HepG2 (cell line): Measurements from ENCODE around the gene IL1RAP.

Experiments
- CHD2 ChIP-seq: IDR thresholded peaks from 2 replicates; pipeline ENCODE4 v1.6.1; 2011; ENCODE audit warnings: low read depth, low read length, improper control_type of control experiment
- HES4 ChIP-seq: sonication (generic); formaldehyde crosslinking; IDR thresholded peaks from 2 replicates; pipeline ENCODE4 v1.9.0; 2021; ENCODE audit warnings: mild to moderate bottlenecking, missing genetic modification reagents, borderline replicate concordance
- HNRNPUL1 ChIP-seq: fragments of 200-400 bp; formaldehyde crosslinking; IDR thresholded peaks from 2 replicates; pipeline ENCODE4 v1.6.1; 2017; ENCODE audit warnings: low read depth, mild to moderate bottlenecking, low read length, moderate library complexity
- KLF16 ChIP-seq, 2 experiments: sonication (generic) in 1 of 2; formaldehyde crosslinking in 1 of 2; IDR thresholded peaks; 2 replicates each; pipeline versions ENCODE4 v1.6.1 to v1.8.0; 2016 to 2023; ENCODE audit warnings: missing genetic modification reagents in 2 of 2, missing compliant biosample characterization in 1 of 2
- MAFF ChIP-seq: IDR thresholded peaks from 2 replicates; pipeline ENCODE4 v1.6.1; 2011; ENCODE audit warnings: low read depth, low read length, improper control_type of control experiment
- NFE2 ChIP-seq: sonication (generic); formaldehyde crosslinking; IDR thresholded peaks from 2 replicates; pipeline ENCODE4 v1.4.0; 2020; ENCODE audit warnings: missing genetic modification reagents
- RFX3 ChIP-seq: IDR thresholded peaks from 2 replicates; pipeline ENCODE4 v1.6.1; 2016; ENCODE audit warnings: missing biosample characterization, missing genetic modification reagents
- TARDBP ChIP-seq: sonication (generic); formaldehyde crosslinking; IDR thresholded peaks from 2 replicates; pipeline ENCODE4 v1.8.0; 2022; ENCODE audit warnings: mild to moderate bottlenecking, missing genetic modification reagents
- ZNF274 ChIP-seq: sonication (generic); formaldehyde crosslinking; IDR thresholded peaks from 2 replicates; pipeline ENCODE4 v1.5.1; 2020; ENCODE audit warnings: mild to moderate bottlenecking, missing genetic modification reagents
- ZNF335 ChIP-seq: sonication (generic); formaldehyde crosslinking; IDR thresholded peaks from 2 replicates; pipeline ENCODE4 v1.4.0; 2020; ENCODE audit warnings: missing genetic modification reagents
- ZNF737 ChIP-seq: sonication (generic); formaldehyde crosslinking; IDR thresholded peaks from 2 replicates; pipeline ENCODE4 v1.5.0; 2020; ENCODE audit warnings: missing genetic modification reagents, mild to moderate bottlenecking, borderline replicate concordance
- TF ChIP-seq, protein P1 (sequence below): sonication (generic); formaldehyde crosslinking; IDR thresholded peaks from 2 replicates; pipeline ENCODE4 v1.8.0; 2022; ENCODE audit warnings: missing genetic modification reagents, mild to moderate bottlenecking, moderate library complexity, borderline replicate concordance
- TF ChIP-seq, protein P2 (sequence below): sonication (generic); formaldehyde crosslinking; IDR thresholded peaks from 2 replicates; pipeline ENCODE4 v1.5.1; 2020; ENCODE audit warnings: missing genetic modification reagents, mild to moderate bottlenecking, borderline replicate concordance

DNA sequence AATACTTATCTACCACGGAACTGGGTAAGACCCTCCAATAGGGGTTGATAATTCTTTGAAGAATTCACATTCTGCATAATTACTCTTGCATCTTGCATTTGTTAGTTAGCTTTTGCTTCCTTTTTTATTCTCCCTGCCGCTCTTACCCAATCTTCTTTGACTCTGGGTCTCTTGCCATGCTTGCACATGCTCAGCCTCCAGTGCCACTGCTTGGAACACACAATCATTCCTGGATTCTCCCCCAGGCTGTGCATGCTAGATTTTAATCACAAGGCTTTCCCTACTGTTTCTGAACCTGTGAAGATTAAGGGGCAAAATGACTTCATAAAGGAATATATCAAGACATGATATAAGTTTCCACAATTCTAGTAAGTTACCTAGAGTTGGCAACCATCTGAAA, 133.1 kb downstream of the IL1RAP start:
- TF ChIP-seq MAFF (no peak), RFX3 (CRISPR knock-in tag) (no peak), KLF16 (CRISPR knock-in tag; IDR thresholded peaks at IDR 0.05) (no peak), ZNF274 (CRISPR knock-in tag) (no peak), HES4 (CRISPR knock-in tag) (no peak), ZNF335 (CRISPR knock-in tag) (no peak), ZNF737 (CRISPR knock-in tag) (no peak), TARDBP (CRISPR knock-in tag) (no peak), CHD2 (no peak), NFE2 (CRISPR knock-in tag) (no peak), HNRNPUL1 (no peak)
- TF ChIP-seq, protein P1, sequence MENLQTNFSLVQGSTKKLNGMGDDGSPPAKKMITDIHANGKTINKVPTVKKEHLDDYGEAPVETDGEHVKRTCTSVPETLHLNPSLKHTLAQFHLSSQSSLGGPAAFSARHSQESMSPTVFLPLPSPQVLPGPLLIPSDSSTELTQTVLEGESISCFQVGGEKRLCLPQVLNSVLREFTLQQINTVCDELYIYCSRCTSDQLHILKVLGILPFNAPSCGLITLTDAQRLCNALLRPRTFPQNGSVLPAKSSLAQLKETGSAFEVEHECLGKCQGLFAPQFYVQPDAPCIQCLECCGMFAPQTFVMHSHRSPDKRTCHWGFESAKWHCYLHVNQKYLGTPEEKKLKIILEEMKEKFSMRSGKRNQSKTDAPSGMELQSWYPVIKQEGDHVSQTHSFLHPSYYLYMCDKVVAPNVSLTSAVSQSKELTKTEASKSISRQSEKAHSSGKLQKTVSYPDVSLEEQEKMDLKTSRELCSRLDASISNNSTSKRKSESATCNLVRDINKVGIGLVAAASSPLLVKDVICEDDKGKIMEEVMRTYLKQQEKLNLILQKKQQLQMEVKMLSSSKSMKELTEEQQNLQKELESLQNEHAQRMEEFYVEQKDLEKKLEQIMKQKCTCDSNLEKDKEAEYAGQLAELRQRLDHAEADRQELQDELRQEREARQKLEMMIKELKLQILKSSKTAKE (CRISPR knock-in tag), result no peak
- TF ChIP-seq, protein P2, sequence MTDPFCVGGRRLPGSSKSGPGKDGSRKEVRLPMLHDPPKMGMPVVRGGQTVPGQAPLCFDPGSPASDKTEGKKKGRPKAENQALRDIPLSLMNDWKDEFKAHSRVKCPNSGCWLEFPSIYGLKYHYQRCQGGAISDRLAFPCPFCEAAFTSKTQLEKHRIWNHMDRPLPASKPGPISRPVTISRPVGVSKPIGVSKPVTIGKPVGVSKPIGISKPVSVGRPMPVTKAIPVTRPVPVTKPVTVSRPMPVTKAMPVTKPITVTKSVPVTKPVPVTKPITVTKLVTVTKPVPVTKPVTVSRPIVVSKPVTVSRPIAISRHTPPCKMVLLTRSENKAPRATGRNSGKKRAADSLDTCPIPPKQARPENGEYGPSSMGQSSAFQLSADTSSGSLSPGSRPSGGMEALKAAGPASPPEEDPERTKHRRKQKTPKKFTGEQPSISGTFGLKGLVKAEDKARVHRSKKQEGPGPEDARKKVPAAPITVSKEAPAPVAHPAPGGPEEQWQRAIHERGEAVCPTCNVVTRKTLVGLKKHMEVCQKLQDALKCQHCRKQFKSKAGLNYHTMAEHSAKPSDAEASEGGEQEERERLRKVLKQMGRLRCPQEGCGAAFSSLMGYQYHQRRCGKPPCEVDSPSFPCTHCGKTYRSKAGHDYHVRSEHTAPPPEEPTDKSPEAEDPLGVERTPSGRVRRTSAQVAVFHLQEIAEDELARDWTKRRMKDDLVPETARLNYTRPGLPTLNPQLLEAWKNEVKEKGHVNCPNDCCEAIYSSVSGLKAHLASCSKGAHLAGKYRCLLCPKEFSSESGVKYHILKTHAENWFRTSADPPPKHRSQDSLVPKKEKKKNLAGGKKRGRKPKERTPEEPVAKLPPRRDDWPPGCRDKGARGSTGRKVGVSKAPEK (CRISPR knock-in tag), result no peak
